GM12891 (cell line): ENCODE data around the gene SPIRE1.

ENCODE experiments used
- POLR2A ChIP-seq: IDR thresholded peaks from 2 replicates; pipeline ENCODE4 v1.6.1; 2011; ENCODE audit warnings: low read depth, low read length, control low read depth
- POLR2AphosphoS5 ChIP-seq: IDR thresholded peaks from 2 replicates; pipeline ENCODE4 v1.6.1; 2011; ENCODE audit warnings: low read depth, low read length, control low read depth

DNA sequence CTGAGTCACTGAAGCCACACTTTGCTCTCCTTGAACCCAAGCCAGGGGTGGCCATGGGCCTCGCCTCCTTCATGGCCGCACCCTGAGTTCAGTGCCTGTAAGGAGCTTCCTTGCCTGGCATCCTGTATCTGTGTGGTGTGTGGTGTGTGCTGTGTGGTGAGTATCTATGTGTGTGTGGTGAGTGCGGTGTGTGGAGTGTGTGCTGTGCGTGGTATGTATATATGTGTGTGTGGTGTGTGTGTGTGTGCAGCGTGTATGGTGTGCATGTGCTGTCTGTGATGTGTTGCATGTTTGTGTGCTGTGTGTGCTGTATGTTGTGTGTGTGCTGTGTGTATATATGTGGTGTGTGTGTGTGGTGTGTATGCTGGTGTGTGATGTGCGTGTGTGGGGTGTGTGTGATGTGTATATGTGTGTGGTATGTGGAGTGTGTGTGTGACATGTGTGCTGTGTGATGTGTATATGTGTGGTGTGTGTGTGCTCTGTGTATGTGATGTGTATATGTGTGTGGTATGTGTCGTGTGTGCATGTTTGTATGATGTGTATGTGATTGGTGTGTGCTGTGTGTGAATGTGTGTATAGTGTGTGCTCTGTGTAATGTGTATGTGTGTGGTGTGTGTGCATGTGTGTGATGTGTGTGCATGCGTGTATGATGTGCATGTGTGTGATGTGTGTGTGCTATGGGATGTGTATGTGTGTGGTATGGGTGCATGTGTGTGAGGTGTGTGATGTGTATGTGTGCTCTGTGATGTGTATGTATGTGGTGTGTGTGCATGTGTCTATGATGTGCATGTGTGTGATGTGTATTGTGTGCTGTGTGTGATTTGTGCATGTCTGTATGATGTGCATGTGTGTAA, 227.5 kb downstream of the SPIRE1 start:
- TF ChIP-seq POLR2A, result no peak
- TF ChIP-seq POLR2AphosphoS5, result no peak
